DMS53 treated with DMSO at 0.1 percent for 48 hours (cell line): ENCODE measurements around the gene CUL3.

Experiments
- DNase-seq: peaks from one replicate; lab custom pipeline; 2025; ENCODE audit not compliant: unreplicated experiment; lab: John Stamatoyannopoulos, UW

CUL3 gene

DNA sequence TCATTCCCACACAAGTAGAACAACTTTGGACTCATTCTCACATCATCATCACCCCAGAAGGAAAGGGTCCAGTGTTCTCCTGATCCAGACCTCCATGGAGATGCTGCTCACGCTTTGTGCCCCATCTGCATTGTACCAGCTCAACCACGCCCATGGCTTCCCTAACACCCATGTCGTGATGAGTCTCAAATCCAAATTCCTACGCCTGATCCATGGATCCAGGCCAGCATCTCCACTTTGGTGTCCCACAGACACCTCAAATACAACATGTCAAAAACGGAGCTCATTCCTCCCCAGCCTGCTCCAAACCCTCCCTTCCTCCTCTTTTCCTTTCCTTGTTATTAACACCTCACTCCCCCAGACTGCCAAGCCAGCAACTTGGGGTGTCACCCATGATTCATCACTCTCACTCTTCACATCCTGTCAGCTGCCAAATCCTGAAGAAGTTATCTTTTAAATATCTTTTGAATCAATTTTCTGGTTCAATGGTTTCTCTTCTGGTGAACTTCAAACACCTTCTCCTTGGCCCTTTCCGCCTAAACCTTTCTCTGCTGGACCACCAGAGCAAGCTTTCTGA is 153.1 kb downstream of the CUL3 start:
- no peak for DNase-seq

DNA sequence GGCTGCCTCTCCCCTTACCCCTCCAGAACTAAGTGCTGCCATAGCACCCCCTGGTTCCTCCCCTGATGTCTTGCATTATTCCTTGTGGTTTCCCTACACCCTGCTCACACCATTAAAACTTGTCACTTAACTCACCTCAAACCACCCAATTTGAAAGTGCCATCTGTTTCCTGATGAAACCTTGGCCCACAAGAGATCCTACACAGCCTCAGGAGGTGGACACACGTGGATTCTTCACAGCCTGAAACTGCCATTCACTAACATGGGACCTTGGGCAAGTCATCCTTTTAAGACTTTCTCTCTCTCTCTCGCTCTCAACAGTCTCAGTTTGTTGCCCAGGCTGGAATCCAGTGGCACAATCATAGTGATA is 155.7 kb downstream of the CUL3 start:
- DNase-seq = no peak

DNA sequence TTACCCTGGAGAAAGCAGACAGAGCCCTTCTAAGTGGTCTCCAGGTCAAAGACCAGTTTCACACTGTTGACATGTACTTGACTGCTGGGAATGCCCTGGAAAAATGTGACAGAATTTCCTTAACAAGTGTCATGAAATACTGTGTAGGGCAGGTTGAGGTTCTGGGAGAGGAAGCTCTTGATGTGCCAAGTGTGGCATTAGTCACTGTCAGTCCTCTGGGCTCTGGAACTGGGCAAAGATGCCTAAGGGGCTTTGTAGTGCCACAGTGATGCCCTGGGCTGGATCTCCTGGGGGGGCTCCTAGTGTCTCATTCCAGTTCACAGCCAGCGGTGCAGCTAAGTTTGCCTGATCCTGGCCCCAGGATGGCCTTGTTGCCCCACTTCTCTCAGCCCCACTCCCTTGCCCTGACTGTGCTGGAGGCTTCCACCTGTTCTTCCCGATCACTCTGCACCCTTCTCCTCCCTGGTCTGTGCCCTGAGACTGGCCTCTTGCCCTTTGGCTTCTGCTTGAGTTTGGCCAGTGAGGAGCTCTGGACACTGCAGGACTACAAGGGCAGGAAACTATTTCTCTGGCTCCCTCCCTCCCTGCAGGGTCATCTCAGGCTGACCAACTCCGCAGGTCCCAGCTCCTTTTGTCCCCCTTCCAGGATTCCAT is 156.2 kb downstream of the CUL3 start:
- DNase-seq = no peak

DNA sequence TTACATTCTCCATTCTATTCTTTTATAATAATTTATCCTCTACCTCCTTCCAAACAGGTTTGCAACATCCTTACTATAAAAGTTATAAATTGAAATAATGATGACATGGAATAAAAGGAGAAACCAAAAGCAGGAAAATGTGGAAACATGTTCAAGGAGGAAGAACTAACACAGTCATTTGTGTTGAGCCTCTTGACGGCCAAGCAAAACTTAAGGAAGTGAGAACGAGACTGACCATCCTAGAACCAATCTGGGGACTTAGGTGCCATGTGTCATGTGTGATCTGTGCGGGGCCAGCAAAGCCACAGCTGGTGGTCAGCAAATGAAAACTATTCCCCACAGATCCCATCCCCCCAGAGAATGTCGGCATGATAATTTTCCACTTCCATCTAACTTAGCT is 157.7 kb downstream of the CUL3 start:
- no peak for DNase-seq

DNA sequence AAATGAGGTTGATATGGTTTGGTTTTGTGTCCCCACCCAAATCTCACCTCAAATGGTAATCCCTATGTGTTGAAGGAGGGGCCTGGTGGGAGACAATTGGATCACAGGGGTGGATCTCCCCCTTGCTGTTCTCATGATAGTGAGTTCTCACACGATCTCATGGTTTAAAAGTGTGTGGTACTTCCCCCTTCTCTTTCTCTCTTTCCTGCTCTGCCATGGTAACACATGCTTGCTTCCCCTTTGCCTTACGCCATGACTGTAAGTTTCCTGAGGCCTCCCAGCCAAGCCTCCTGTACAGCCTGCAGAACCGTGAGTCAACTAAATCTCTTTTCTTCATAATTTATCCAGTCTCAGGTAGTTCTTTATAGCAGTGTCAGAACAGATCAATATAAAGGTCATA is 158.5 kb downstream of the CUL3 start:
- no peak for DNase-seq

DNA sequence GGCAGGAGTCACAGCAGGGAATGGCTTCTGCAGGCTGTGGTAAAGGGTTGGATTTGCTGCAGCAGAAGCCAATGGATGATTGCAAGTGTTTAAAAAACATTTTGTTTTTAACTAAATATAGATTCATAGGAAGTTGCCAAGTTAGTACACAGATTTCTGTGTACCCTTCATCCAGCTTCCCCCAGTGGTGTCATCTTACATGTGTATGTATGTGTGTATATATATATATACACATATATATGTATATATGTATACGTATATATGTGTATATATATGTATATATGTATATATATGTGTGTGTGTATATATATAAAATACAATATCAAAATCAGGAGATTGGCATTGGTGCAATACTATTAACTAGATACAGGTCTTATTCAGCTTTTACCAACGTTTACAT is 164.1 kb downstream of the CUL3 start:
- no peak for DNase-seq
